K562 (cell line): Measurements from ENCODE around the gene ANXA3. TPM values are rescaled to one million over a fixed set of nuclear protein-coding genes. Genes with fewer than 3 reads are reported as not detected.

ENCODE experiments used
- ATF7 ChIP-seq: fragments of 450-650 bp; IDR thresholded peaks from 2 replicates; pipeline ENCODE4 v1.7.1; 2014; ENCODE audit warnings: mild to moderate bottlenecking, moderate library complexity
- BRF2 ChIP-seq: IDR thresholded peaks from 3 replicates; pipeline ENCODE4 v1.6.1; 2011; ENCODE audit warnings: borderline replicate concordance, mild to moderate bottlenecking; ENCODE audit not compliant: insufficient read length, insufficient read depth
- CBFA2T3 ChIP-seq: fragments of 450-650 bp; IDR thresholded peaks from 2 replicates; pipeline ENCODE4 v1.6.1; 2017
- DDX20 ChIP-seq: fragments of 450-650 bp; IDR thresholded peaks from 2 replicates; pipeline ENCODE4 v1.6.1; 2016; ENCODE audit warnings: missing genetic modification characterization, low read depth, mild to moderate bottlenecking, missing compliant biosample characterization, moderate library complexity
- EWSR1 ChIP-seq: fragments of 450-650 bp; IDR thresholded peaks from 2 replicates; pipeline ENCODE4 v1.6.1; 2018; ENCODE audit warnings: borderline replicate concordance, mild to moderate bottlenecking, low read depth, moderate library complexity; ENCODE audit not compliant: partially characterized antibody
- HEY1 ChIP-seq: fragments of 250-450 bp; sonication (Bioruptor Pico); IDR thresholded peaks from 2 replicates; pipeline ENCODE4 v1.5.0; 2020; ENCODE audit warnings: mild to moderate bottlenecking, moderate library complexity, borderline replicate concordance
- HMGN3 ChIP-seq: IDR thresholded peaks from 2 replicates; pipeline ENCODE4 v1.6.1; 2011; ENCODE audit warnings: borderline replicate concordance, low read depth, mild to moderate bottlenecking, mixed read lengths, low read length; ENCODE audit not compliant: insufficient read length; ENCODE audit errors: extremely low read depth
- HNRNPL ChIP-seq: fragments of 200-400 bp; formaldehyde crosslinking; IDR thresholded peaks from 2 replicates; pipeline ENCODE4 v1.6.1; 2017; ENCODE audit warnings: low read depth, mild to moderate bottlenecking, low read length
- KHSRP ChIP-seq: fragments of 450-650 bp; IDR thresholded peaks from 2 replicates; pipeline ENCODE4 v1.6.1; 2017
- KLF1 ChIP-seq: fragments of 450-650 bp; IDR thresholded peaks from 2 replicates; pipeline ENCODE4 v1.6.1; 2016; ENCODE audit warnings: missing genetic modification characterization, missing compliant biosample characterization
- NFIC ChIP-seq: fragments of 450-650 bp; IDR thresholded peaks from 2 replicates; pipeline ENCODE4 v1.6.1; 2017; ENCODE audit warnings: mild to moderate bottlenecking, inconsistent platforms
- NR2C2 ChIP-seq, 2 experiments: fragments of 200-800 bp in 1 of 2; sonication (Bioruptor generic) in 1 of 2; sonication (generic) in 1 of 2; formaldehyde crosslinking in 1 of 2; IDR thresholded peaks; 2 replicates each; pipeline versions ENCODE4 v1.6.1 to v1.8.0; 2016 to 2022; ENCODE audit warnings: mild to moderate bottlenecking in 1 of 2, missing compliant biosample characterization in 1 of 2, missing genetic modification characterization in 1 of 2, missing genetic modification reagents in 1 of 2
- PCBP2 ChIP-seq: fragments of 200-400 bp; formaldehyde crosslinking; IDR thresholded peaks from 2 replicates; pipeline ENCODE4 v1.6.1; 2018; ENCODE audit warnings: low read length, low read depth, mild to moderate bottlenecking, moderate library complexity; ENCODE audit not compliant: poor library complexity, severe bottlenecking
- POLR2B ChIP-seq: fragments of 450-650 bp; IDR thresholded peaks from 2 replicates; pipeline ENCODE4 v1.6.1; 2018; ENCODE audit warnings: low read depth; ENCODE audit not compliant: partially characterized antibody
- POLR2G ChIP-seq: fragments of 200-400 bp; formaldehyde crosslinking; IDR thresholded peaks from 2 replicates; pipeline ENCODE4 v1.6.1; 2017; ENCODE audit warnings: low read depth, mild to moderate bottlenecking, antibody characterized with exemption, low read length, moderate library complexity
- SRSF9 ChIP-seq: fragments of 200-400 bp; formaldehyde crosslinking; IDR thresholded peaks from 2 replicates; pipeline ENCODE4 v1.6.1; 2017; ENCODE audit warnings: low read depth, low read length, borderline replicate concordance
- STAT5A ChIP-seq: IDR thresholded peaks from 2 replicates; pipeline ENCODE4 v1.6.1; 2012; ENCODE audit warnings: low read length, inconsistent platforms, borderline replicate concordance
- TFAP4 ChIP-seq: sonication (generic); formaldehyde crosslinking; IDR thresholded peaks from 2 replicates; pipeline ENCODE4 v1.8.0; 2022; ENCODE audit warnings: missing genetic modification reagents, mild to moderate bottlenecking, moderate library complexity, borderline replicate concordance
- ZBTB17 ChIP-seq: fragments of 450-650 bp; formaldehyde crosslinking; IDR thresholded peaks from 2 replicates; pipeline ENCODE4 v1.4.0; 2020; ENCODE audit warnings: mild to moderate bottlenecking
- ZFX ChIP-seq: sonication (generic); formaldehyde crosslinking; IDR thresholded peaks from 2 replicates; pipeline ENCODE4 v1.8.0; 2022; ENCODE audit warnings: mild to moderate bottlenecking, missing genetic modification reagents, moderate library complexity
- ZNF311 ChIP-seq: fragments of 250-450 bp; sonication (Bioruptor Pico); IDR thresholded peaks from 2 replicates; pipeline ENCODE4 v1.4.0; 2020; ENCODE audit warnings: mild to moderate bottlenecking, moderate library complexity
- polyA plus RNA-seq, 8 experiments: library from polyadenylated mRNA; depleted of rRNA in 4 of 8; stranded (reverse) in 5 of 8; unstranded in 3 of 8; fragments of >200 nt; fragmentation: Nextera tagmentation in 2 of 8; fragmentation: Illumina TruSeq in 1 of 8; extraction: Ambion mirVana in 2 of 8; extraction: Trizol in 1 of 8; gene quantifications; 2 replicates each; pipeline versions ENCODE4 v1.2.1 to v1.2.3, GENCODE V29; 2011 to 2014; ENCODE audit warnings: inconsistent platforms in 1 of 8, missing spikeins in 1 of 8
- total RNA-seq, 7 experiments: library from RNA; depleted of rRNA in 6 of 7; stranded (reverse); fragments of >200 nt in 6 of 7; fragmentation: Illumina TruSeq in 2 of 7; extraction: Trizol in 2 of 7; gene quantifications; 2 replicates each; pipeline versions ENCODE4 v1.2.1 to v1.2.3, GENCODE V29; 2011 to 2021; ENCODE audit warnings: low replicate concordance in 1 of 7
- TF ChIP-seq, protein P1 (sequence below): sonication (generic); formaldehyde crosslinking; IDR thresholded peaks from 2 replicates; pipeline ENCODE4 v1.9.0; 2022; ENCODE audit warnings: mild to moderate bottlenecking, missing genetic modification reagents
- TF ChIP-seq, protein P2 (sequence below): fragments of 450-650 bp; formaldehyde crosslinking; conservative IDR thresholded peaks from 2 replicates; pipeline ENCODE4 v1.4.0; 2022; ENCODE audit warnings: mild to moderate bottlenecking, missing genetic modification characterization

The ANXA3 gene
- total and polyA plus RNA-seq, 9 of the 15 experiments (the other 6 are each of a cell fraction or from before 2014, with no cell fraction given): 6.3 to 15.5 (median 9.8) TPM

DNA sequence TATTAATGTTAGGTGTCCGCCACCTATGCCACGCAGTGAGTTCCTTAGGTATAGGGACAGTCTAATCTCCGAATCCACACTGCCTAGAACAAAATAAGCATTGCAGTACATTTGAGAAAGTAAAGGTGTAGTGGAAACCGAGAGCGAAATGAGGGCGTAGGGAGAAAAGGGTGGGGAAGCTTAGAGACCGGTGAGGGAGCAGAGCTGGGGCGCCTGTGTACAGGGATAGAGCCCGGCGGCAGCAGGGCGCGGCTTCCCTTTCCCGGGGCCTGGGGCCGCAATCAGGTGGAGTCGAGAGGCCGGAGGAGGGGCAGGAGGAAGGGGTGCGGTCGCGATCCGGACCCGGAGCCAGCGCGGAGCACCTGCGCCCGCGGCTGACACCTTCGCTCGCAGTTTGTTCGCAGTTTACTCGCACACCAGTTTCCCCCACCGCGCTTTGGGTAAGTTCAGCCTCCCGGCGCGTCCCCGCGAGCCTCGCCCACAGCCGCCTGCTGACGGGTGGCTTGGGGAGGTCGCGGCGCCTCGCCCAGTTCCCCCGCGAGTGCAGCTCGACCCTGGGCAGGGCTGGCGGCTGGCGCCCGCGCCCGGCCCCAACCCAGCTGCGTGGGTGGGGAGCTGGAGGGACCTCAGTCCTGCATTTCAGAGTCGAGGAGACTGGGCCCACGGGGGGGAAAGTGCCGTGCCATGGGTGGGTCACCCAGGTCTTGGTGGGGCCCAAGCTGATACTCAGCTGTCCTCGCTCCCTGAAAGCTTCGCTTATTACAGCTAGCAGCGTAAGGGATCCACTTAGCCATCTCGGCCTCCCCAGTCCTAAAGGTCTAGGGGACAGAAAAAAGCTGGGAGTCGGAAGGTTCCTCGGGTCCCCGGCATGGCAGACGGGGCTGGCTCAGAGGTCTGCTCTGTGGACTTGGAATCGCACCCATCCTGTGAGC is at the start of gene ANXA3 (continued):
- TF ChIP-seq TFAP4 (CRISPR knock-in tag): peak; percentile 44; the same call in 1 of the 2 replicates
- TF ChIP-seq HMGN3: peak; percentile 27
- 0 out of 2 replicates have a peak, but pooled peaks have one; percentile 18 for TF ChIP-seq KLF1
- TF ChIP-seq HNRNPL: no peak
- TF ChIP-seq PCBP2: no peak
- no peak for TF ChIP-seq NR2C2 (CRISPR knock-in tag; IDR thresholded peaks at IDR 0.05)
- no peak for TF ChIP-seq NR2C2 (tag; IDR thresholded peaks at IDR 0.05)
- TF ChIP-seq, protein P1, sequence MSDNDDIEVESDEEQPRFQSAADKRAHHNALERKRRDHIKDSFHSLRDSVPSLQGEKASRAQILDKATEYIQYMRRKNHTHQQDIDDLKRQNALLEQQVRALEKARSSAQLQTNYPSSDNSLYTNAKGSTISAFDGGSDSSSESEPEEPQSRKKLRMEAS: peak; percentile 55
- no peak for TF ChIP-seq NFIC
- TF ChIP-seq ATF7: peak; percentile 20; the same call in 1 of the 2 replicates
- TF ChIP-seq ZFX (CRISPR knock-in tag): peak; percentile 80
- TF ChIP-seq, protein P2, sequence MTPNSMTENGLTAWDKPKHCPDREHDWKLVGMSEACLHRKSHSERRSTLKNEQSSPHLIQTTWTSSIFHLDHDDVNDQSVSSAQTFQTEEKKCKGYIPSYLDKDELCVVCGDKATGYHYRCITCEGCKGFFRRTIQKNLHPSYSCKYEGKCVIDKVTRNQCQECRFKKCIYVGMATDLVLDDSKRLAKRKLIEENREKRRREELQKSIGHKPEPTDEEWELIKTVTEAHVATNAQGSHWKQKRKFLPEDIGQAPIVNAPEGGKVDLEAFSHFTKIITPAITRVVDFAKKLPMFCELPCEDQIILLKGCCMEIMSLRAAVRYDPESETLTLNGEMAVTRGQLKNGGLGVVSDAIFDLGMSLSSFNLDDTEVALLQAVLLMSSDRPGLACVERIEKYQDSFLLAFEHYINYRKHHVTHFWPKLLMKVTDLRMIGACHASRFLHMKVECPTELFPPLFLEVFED: no peak
- peak; percentile 58 for TF ChIP-seq POLR2G
- TF ChIP-seq BRF2: no peak
- TF ChIP-seq EWSR1: no peak
- no peak for TF ChIP-seq ZNF311 (CRISPR knock-in tag)
- TF ChIP-seq HEY1: no peak
- TF ChIP-seq KHSRP: no peak
- TF ChIP-seq ZBTB17: no peak
- no peak for TF ChIP-seq POLR2B
- TF ChIP-seq CBFA2T3: no peak
- TF ChIP-seq DDX20 (tag): no peak
- TF ChIP-seq SRSF9: no peak
- no peak for TF ChIP-seq STAT5A
